PC-9 (cell line): ENCODE results near the gene CREG1.

Experiments used
- EZH2 ChIP-seq: fragments of 200-600 bp; sonication (generic); IDR thresholded peaks from 2 replicates; pipeline ENCODE4 v1.8.0; 2017; ENCODE audit warnings: antibody characterized with exemption, low read depth
- TF ChIP-seq, protein P1 (sequence below): fragments of 200-600 bp; sonication (generic); conservative IDR thresholded peaks from 2 replicates; pipeline ENCODE4 v1.6.1; 2017; ENCODE audit warnings: mixed run types, antibody characterized with exemption, mild to moderate bottlenecking, moderate library complexity

DNA sequence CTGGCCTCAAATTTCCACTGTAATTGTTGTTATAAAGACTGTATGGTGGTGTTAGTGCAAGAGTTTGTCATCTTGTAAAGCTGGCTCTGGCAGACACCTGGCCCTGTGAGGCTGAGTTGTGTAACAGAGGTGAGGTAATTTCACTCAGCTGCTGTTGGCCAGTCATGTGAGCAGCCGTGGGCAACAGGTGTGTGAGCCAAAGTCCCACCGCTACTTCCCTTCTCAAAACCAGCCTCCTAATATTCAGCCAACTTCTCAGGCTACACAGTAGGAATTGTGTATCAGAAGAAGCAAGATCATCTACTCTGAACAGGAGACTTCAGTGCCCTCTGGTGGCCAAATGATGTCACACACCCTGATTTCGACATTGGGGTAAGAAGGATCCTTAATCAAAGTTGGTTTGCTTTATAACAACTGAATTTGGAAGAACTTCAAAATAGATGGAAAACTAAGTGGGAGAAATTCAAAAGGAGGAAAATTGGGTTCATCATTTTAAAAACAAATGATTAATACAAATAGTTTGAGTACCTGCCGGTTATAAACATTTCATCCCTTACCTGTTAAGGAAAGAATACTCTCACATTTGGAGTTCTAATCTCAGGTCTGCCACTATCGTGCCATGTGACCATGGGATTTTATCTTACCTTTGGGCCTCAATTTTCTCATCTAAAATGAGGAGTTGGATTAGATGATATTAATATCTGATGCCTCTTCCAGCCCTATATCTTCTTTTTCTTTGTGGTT lies 2.6 kb upstream of the CREG1 start:
- TF ChIP-seq EZH2: no peak
- TF ChIP-seq, protein P1, sequence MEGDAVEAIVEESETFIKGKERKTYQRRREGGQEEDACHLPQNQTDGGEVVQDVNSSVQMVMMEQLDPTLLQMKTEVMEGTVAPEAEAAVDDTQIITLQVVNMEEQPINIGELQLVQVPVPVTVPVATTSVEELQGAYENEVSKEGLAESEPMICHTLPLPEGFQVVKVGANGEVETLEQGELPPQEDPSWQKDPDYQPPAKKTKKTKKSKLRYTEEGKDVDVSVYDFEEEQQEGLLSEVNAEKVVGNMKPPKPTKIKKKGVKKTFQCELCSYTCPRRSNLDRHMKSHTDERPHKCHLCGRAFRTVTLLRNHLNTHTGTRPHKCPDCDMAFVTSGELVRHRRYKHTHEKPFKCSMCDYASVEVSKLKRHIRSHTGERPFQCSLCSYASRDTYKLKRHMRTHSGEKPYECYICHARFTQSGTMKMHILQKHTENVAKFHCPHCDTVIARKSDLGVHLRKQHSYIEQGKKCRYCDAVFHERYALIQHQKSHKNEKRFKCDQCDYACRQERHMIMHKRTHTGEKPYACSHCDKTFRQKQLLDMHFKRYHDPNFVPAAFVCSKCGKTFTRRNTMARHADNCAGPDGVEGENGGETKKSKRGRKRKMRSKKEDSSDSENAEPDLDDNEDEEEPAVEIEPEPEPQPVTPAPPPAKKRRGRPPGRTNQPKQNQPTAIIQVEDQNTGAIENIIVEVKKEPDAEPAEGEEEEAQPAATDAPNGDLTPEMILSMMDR: peak; percentile 93
